ENCODE data around the gene STIP1. TPM values are rescaled to one million over a fixed set of nuclear protein-coding genes. Genes with fewer than 3 reads are reported as not detected.
A peak's percentile ranks its signal among the peaks of the same experiment; 100 is the strongest.

Gene STIP1
- total RNA-seq, 1 donor from 2014 or later = 252 TPM

- no peak overlapping the region for H3K27ac Mint-ChIP-seq
- Histone ChIP-seq H3F3A (ENCODE audit: low read depth) (peaks cover 39% of the 10 kb centered on the region), H3K9ac (no peak overlapping the region), H3K36me3 (no peaks in the 10 kb centered on the region), H2AFZ (replicated peaks) (no peak overlapping the region), H3K9me3 (ENCODE audit: low read depth) (no peaks in the 10 kb centered on the region), H3K79me2 (ENCODE audit: low read depth) (no peaks in the 10 kb centered on the region), H4K20me1 (ENCODE audit: low read depth) (peaks cover 3% of the 10 kb centered on the region), H3K4me1 (peaks cover 20% of the 10 kb centered on the region), H3K27ac (no peak overlapping the region), H3K4me2 (peak overlapping the region; percentile 95), H3K27me3 (peaks cover 35% of the 10 kb centered on the region), H3K4me3 (peak overlapping the region; percentile 67)
- no peaks in the 10 kb centered on the region for H3K9me3 Mint-ChIP-seq
- no peaks in the 10 kb centered on the region for H3K36me3 Mint-ChIP-seq
- peak overlapping the region; percentile 92 for H3K4me3 Mint-ChIP-seq
- DNase-seq (ENCODE audit: low spot score) = no peak
- peaks cover 37% of the 10 kb centered on the region for H3K4me1 Mint-ChIP-seq
- H3K27me3 Mint-ChIP-seq (ENCODE audit: insufficient read depth, low read depth) = peaks cover 7% of the 10 kb centered on the region
- TF ChIP-seq EZH2 (IDR thresholded peaks at IDR 0.05) = no peak
- TF ChIP-seq EZH2phosphoT487 (IDR thresholded peaks at IDR 0.05) = no peak
- TF ChIP-seq, protein P1, sequence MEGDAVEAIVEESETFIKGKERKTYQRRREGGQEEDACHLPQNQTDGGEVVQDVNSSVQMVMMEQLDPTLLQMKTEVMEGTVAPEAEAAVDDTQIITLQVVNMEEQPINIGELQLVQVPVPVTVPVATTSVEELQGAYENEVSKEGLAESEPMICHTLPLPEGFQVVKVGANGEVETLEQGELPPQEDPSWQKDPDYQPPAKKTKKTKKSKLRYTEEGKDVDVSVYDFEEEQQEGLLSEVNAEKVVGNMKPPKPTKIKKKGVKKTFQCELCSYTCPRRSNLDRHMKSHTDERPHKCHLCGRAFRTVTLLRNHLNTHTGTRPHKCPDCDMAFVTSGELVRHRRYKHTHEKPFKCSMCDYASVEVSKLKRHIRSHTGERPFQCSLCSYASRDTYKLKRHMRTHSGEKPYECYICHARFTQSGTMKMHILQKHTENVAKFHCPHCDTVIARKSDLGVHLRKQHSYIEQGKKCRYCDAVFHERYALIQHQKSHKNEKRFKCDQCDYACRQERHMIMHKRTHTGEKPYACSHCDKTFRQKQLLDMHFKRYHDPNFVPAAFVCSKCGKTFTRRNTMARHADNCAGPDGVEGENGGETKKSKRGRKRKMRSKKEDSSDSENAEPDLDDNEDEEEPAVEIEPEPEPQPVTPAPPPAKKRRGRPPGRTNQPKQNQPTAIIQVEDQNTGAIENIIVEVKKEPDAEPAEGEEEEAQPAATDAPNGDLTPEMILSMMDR (IDR thresholded peaks at IDR 0.05) = no peak
Measured at GRCh38 chr11:64229090-64229743, 43.2 kb downstream of the STIP1 start.

- H3K36me3 Mint-ChIP-seq = no peaks in the 10 kb centered on the region
- Histone ChIP-seq H3K36me3 (no peaks in the 10 kb centered on the region), H3K4me3 (peak overlapping the region; percentile 67), H3K4me2 (peak overlapping the region; percentile 95), H3F3A (ENCODE audit: low read depth) (peaks cover 39% of the 10 kb centered on the region), H2AFZ (replicated peaks) (no peak overlapping the region), H3K27ac (no peak overlapping the region), H4K20me1 (ENCODE audit: low read depth) (peaks cover 3% of the 10 kb centered on the region), H3K4me1 (peaks cover 20% of the 10 kb centered on the region), H3K9me3 (ENCODE audit: low read depth) (no peaks in the 10 kb centered on the region), H3K27me3 (peaks cover 36% of the 10 kb centered on the region), H3K79me2 (ENCODE audit: low read depth) (no peaks in the 10 kb centered on the region), H3K9ac (no peak overlapping the region)
- no peak overlapping the region for H3K27ac Mint-ChIP-seq
- no peak for TF ChIP-seq EZH2 (IDR thresholded peaks at IDR 0.05)
- no peak for TF ChIP-seq EZH2phosphoT487 (IDR thresholded peaks at IDR 0.05)
- TF ChIP-seq, protein P1 (IDR thresholded peaks at IDR 0.05) = no peak
- H3K4me1 Mint-ChIP-seq = peaks cover 36% of the 10 kb centered on the region
- H3K27me3 Mint-ChIP-seq (ENCODE audit: insufficient read depth, low read depth) = peaks cover 7% of the 10 kb centered on the region
- peak overlapping the region; percentile 92 for H3K4me3 Mint-ChIP-seq
- no peak for DNase-seq (ENCODE audit: low spot score)
- no peaks in the 10 kb centered on the region for H3K9me3 Mint-ChIP-seq
Measured at GRCh38 chr11:64229744-64230170, 43.8 kb downstream of the STIP1 start.

GRCh38 chr11:64230171-64230984 is 44.4 kb downstream of the STIP1 start, which contains the start of gene DNAJC4:
Gene DNAJC4, plus strand, starts transcription at chr11:64230548. Its CDS starts 307 bp downstream, at chr11:64230855.
- Mint-ChIP-seq H3K27ac (peak within 1 kb of the TSS; percentile 90), H3K27me3 (ENCODE audit: insufficient read depth, low read depth) (peaks cover 12% of the 10 kb centered on the region), H3K4me1 (peaks cover 31% of the 10 kb centered on the region), H3K9me3 (no peaks in the 10 kb centered on the region), H3K36me3 (no peaks in the 10 kb centered on the region), H3K4me3 (peak within 1 kb of the TSS; percentile 92)
- Histone ChIP-seq H3K27me3 (peaks cover 42% of the 10 kb centered on the region), H3K9me3 (ENCODE audit: low read depth) (no peaks in the 10 kb centered on the region), H3K27ac (no peak within 1 kb of the TSS), H3K4me1 (peaks cover 16% of the 10 kb centered on the region), H3K4me2 (peak within 1 kb of the TSS; percentile 95), H3K79me2 (ENCODE audit: low read depth) (no peaks in the 10 kb centered on the region), H4K20me1 (ENCODE audit: low read depth) (peaks cover 3% of the 10 kb centered on the region), H3K36me3 (no peaks in the 10 kb centered on the region), H3K4me3 (peak within 1 kb of the TSS; percentile 67), H3K9ac (no peak within 1 kb of the TSS), H3F3A (ENCODE audit: low read depth) (peaks cover 39% of the 10 kb centered on the region), H2AFZ (replicated peaks) (peak within 1 kb of the TSS; percentile 29)
- TF ChIP-seq EZH2phosphoT487 (IDR thresholded peaks at IDR 0.05) = no peak
- TF ChIP-seq EZH2 (IDR thresholded peaks at IDR 0.05) = peak; percentile 27
- TF ChIP-seq, protein P1 (IDR thresholded peaks at IDR 0.05) = no peak
- peak; percentile 98 for DNase-seq (ENCODE audit: low spot score)
